Measurements from ENCODE around the gene LPIN2.

Gene LPIN2

DNA sequence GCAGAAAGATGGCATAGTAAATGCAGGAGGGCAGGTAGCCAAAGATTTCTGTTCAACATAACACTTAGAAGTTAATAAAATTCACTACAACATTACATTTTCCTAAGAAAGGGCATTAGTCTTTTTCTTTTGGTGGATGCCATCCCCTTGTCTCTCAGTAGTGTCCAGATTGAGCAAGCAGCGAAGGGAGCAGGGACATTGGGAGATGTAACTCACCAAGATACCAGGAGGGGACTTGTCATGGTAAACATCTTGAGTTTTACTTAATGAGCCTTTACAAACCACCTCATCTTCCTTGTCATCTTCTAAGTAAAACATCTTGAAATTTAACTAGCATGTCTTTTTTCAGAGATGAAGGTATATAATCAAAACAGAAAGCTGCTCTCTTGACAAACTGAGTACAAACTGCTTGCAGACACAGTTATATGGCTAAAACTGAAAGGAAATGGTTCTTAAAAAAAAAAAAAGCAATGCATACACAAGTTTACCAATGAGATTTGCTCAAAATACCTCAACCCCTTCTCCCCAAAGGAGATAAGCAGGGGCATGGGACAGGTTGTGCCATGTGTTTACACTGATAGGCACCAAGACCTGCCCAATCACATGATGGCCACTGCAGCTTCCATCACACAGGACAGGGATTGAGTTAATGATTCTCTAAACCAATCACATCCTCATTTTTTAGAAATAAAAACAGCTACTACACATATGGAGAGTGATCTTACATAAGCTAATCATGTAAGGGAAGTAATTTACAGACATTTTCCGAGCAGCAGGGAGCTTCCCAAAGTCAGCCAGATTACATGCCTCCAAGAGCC lies 30.3 kb downstream of the LPIN2 start:
- CTCF ChIA-PET, result interaction anchor here (0.8 to 1.4 kb wide), 8 partner anchors 9 to 81 kb away, joined by 3 to 4 read pairs (median 3); no protein-coding TSS in a partner anchor
- DNase-seq (ENCODE audit: low read depth, low spot score), result no peak
- TF ChIP-seq CTCF (IDR thresholded peaks at IDR 0.05; ENCODE audit: insufficient read depth, low read length, missing control alignments), result no peak
- POLR2A ChIA-PET, result no interaction called here
- H3K4me3 ChIP-seq (ENCODE audit: low read depth, low read length), result no peak overlapping the region

DNA sequence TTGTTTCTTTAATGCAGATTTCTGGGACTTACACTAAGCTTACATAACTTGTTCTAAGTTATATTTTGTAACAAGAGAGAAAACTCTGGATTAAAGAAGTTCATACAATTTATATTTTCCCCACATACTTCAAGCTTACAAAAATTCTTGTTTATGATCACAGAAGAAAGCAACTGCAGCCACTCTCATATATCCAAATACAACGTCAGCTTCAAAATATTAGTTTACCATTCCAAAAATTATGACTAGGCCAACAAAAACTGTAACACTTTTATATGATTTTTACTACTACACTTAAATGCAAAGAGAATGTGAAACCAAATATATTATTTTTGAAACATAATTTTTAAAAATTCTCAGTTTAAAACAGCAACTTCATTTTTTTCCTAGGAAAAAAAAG lies 30.9 kb downstream of the LPIN2 start:
- H3K4me3 ChIP-seq (ENCODE audit: low read depth, low read length), result no peak overlapping the region
- ChIA-PET POLR2A (no interaction called here), CTCF (interaction anchor here (1.0 to 1.4 kb wide), 6 partner anchors 8 to 81 kb away, joined by 3 to 4 read pairs (median 3); no protein-coding TSS in a partner anchor)
- no peak for TF ChIP-seq CTCF (IDR thresholded peaks at IDR 0.05; ENCODE audit: insufficient read depth, low read length, missing control alignments)
- DNase-seq (ENCODE audit: low read depth, low spot score), result no peak

GRCh38 chr18:2981212-2981728 lies 31.7 kb downstream of the LPIN2 start:
- no peak for TF ChIP-seq CTCF (IDR thresholded peaks at IDR 0.05; ENCODE audit: insufficient read depth, low read length, missing control alignments)
- CTCF ChIA-PET, result interaction anchor here (1.2 to 1.3 kb wide), 2 partner anchors 21 to 81 kb away, joined by 3 to 4 read pairs; no protein-coding TSS in a partner anchor
- POLR2A ChIA-PET, result no interaction called here
- DNase-seq (ENCODE audit: low read depth, low spot score), result peak; percentile 81
- no peak overlapping the region for H3K4me3 ChIP-seq (ENCODE audit: low read depth, low read length)

GRCh38 chr18:2979871-2980790 lies 32.8 kb downstream of the LPIN2 start:
- no peak overlapping the region for H3K4me3 ChIP-seq (ENCODE audit: low read depth, low read length)
- TF ChIP-seq CTCF (IDR thresholded peaks at IDR 0.05; ENCODE audit: insufficient read depth, low read length, missing control alignments), result no peak
- no peak for DNase-seq (ENCODE audit: low read depth, low spot score)
- ChIA-PET POLR2A (no interaction called here), CTCF (interaction anchor here (0.9 to 1.3 kb wide), 2 partner anchors 82 to 171 kb away, joined by 3 read pairs; no protein-coding TSS in a partner anchor)

- ChIA-PET CTCF (interaction anchor here (0.8 to 0.9 kb wide), 2 partner anchors 11 to 29 kb away, joined by 3 to 4 read pairs; no protein-coding TSS in a partner anchor), POLR2A (interaction anchor here (0.7 kb wide), 1 partner anchor 18 kb away, joined by 3 read pairs; no protein-coding TSS in a partner anchor)
- DNase-seq (ENCODE audit: low read depth, low spot score), result no peak
- H3K4me3 ChIP-seq (ENCODE audit: low read depth, low read length), result no peak overlapping the region
- TF ChIP-seq CTCF (IDR thresholded peaks at IDR 0.05; ENCODE audit: insufficient read depth, low read length, missing control alignments), result no peak
Measured at GRCh38 chr18:2979129-2979528, 33.8 kb downstream of the LPIN2 start.
